AG09319 (cell line): Measurements from ENCODE around the gene SERPING1.
"Not testable (repeated sequence)": the region's sequence is repeated elsewhere in the genome, so short reads cannot be mapped to it uniquely, and the experiment has no call there.

ENCODE experiments used
- DNase-seq: peaks from one replicate; pipeline ENCODE4 v3.0.0-alpha.2; 2010; ENCODE audit warnings: low read depth; ENCODE audit errors: extremely low read depth
- TF ChIP-seq, protein P1 (sequence below): IDR thresholded peaks from 2 replicates; pipeline ENCODE4 v1.5.1; 2011; ENCODE audit warnings: low read depth, mild to moderate bottlenecking, inconsistent platforms, low read length, moderate library complexity

The SERPING1 gene

GRCh38 chr11:57647960-57648800 lies 50.7 kb downstream of the SERPING1 start:
- TF ChIP-seq, protein P1, sequence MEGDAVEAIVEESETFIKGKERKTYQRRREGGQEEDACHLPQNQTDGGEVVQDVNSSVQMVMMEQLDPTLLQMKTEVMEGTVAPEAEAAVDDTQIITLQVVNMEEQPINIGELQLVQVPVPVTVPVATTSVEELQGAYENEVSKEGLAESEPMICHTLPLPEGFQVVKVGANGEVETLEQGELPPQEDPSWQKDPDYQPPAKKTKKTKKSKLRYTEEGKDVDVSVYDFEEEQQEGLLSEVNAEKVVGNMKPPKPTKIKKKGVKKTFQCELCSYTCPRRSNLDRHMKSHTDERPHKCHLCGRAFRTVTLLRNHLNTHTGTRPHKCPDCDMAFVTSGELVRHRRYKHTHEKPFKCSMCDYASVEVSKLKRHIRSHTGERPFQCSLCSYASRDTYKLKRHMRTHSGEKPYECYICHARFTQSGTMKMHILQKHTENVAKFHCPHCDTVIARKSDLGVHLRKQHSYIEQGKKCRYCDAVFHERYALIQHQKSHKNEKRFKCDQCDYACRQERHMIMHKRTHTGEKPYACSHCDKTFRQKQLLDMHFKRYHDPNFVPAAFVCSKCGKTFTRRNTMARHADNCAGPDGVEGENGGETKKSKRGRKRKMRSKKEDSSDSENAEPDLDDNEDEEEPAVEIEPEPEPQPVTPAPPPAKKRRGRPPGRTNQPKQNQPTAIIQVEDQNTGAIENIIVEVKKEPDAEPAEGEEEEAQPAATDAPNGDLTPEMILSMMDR = no peak
- no peak for DNase-seq

DNA sequence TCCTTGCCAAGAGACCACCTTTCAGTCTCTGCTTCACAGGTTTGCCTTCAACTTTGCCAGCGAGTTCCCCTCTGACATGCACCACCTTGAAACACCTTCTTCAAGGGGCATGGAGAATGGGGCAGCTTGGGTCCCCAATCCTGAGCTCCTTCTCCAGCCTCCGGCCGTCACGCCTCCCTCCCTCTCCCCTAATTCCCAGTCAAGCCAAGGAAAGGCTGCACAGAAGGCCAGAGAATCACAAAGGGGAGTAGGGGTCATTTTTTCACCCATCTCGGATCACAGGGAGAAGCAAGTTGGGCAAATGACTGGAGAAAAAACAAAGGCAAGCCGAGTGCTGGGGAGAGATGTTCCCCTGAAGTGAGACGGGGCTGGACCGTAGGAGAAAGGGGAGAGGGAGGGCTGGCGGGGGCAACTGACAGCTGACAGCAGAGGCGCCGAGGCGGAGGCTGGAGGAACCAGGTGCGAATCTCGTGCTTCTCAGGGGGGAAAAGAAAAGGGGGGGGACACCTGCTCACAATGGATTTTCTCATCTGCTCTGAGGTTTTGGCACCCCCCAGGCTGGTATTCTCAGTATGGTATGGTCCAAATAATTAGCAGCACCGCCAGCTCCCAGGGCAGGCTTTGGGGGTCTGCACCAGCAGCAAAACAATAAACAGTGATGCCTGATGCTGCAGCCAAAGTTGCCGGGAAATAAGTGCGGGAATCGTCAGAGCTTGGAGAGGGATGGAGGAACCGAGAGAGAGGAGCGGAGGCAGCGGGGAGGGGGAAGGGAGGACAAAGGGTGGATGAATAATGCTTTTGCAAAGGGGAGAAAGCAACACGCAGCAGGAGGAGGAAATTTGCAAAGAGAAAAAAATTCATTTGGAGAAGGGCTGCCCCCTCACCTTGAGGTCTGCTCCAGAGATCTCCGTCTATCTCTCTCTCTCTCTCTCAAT lies 51.6 kb downstream of the SERPING1 start:
- DNase-seq = no peak
- TF ChIP-seq, protein P1 = no peak

DNA sequence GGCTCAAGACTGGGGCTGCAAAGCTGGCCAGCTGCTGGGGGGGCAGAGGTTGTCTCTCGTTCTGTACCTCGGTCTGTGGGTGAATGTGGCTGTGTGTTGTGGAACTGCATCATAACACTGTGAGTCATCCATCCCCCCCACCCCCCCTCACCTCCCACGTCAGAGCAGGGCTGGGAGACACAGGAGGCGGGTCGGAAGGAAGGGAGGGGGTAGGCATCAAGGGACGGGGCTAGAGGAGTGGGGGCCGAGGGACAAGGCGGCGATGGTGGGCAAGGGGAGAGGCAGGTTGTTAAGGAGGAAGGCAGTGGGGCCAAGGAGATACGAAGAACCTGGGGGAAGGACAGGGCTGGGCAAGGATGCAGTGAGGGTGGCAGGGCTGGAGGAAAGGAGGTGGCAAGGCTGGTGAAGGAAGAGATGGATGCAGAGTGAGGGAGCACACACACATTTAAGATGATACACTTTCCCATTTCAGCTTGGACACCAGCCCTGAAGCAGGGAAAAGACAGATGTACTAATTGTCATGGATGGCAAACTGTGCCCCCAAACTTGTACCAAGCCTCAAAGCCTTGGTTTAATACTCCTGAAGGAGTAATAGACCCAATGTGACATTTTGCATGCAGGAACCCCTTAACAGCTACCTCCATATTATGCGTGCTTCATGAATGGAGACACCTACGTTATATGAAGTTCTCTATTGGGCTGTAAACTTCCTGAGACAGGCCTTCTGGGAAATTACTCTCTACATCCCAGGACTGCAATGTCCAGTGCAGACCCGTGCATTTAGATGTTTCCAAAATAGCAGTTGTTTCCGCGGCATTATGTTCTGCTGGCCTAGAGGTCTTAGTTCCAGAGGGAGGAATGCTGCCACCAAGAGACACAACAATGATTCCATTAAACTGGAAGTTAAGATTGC lies 52.6 kb downstream of the SERPING1 start, which contains the start of gene YPEL4:
YPEL4 (minus strand) TSS at position 87 of the 913 bp plus-strand sequence. CDS start 2,805 bp downstream, outside the sequence.
- TF ChIP-seq, protein P1 = no peak
- DNase-seq = no peak

DNA sequence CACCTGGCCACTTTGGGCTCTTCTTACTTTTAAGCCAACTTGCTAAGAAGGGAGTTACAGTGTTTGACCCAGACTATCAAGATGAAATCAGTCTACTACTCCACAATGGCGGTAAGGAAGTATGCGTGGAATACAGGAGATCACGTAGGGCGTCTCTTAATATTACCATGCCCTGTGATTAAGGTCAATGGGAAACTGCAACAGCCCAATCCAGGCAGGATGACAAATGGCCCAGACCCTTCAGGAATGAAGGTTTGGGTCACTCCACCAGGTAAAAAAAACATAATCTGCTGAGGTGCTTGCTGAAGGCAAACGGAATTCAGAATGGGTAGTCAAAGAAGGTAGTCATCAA lies 53.2 kb downstream of the SERPING1 start:
- DNase-seq = no peak
- TF ChIP-seq, protein P1 = no peak

GRCh38 chr11:57651408-57651807 lies 53.9 kb downstream of the SERPING1 start:
- no peak for DNase-seq
- TF ChIP-seq, protein P1 = no peak

GRCh38 chr11:57652230-57652629 lies 54.7 kb downstream of the SERPING1 start:
- DNase-seq = not testable (repeated sequence)

DNA sequence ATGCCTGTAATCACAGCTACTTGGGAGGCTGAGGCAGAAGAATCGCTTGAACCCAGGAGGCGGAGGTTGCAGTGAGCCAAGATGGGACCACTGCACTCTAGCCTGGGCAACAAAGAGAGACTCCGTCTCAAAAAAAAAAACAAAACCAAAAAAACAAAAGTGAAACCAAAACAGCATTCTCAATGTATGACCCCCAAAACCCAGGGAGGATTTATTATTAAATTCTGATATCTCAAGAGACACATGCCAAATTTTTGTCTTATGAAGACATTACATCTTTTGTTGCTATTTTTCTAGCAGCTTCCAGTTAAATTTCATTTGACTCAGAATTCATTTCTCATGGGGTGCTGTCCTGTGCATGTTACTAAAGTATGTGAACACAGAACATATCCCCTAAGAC lies 55.2 kb downstream of the SERPING1 start:
- no peak for DNase-seq
- TF ChIP-seq, protein P1 = no peak
